GM18873 (cell line): Measurements from ENCODE around the gene S100B.
"Not testable (repeated sequence)": the region's sequence is repeated elsewhere in the genome, so short reads cannot be mapped to it uniquely, and the experiment has no call there.

Source experiments
- ATAC-seq: cut with Tn5 transposase; IDR thresholded peaks from one replicate; pipeline ENCODE4 v1.9.1; 2021; ENCODE audit warnings: mild to moderate bottlenecking, moderate library complexity, moderate number of reproducible peaks; ENCODE audit not compliant: unreplicated experiment, low FRiP score

S100B gene

DNA sequence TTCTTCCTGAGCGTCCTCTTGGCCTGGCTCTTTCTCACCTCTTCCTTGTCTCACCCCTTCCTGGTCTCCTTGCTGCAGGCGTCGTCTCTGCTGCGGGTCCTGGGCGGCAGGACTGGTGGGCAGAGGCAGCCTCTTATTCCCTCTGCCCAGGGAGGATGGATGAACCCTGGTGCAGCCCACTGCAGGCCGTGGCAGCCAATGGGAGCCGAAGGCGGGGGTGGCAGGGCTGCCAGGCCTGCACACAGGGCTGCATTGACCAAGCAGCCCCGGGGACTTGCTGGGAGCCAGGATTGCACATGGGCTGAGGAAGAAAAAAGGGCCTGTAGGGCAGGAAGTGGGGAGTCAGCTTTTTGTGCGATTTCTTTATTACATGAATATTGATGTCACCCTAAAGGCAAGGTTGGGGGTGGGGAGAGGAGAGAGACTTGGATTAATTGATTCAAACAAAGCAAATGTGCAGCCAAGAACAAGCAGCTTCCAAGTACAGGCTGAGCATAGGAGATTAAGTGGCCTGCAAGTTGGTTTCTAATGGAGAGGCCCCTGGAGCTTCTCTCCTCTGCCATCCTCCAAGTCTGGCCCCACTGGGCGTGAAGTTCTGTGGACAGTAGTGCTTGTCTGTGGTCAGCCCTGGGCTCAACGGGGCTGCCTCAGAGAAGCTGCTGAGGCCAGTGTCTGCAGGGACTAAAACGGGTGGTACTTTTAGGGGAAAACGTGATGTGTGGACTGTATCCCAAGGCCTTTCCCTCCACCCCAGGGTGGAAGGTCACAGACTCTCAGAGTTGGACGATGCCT lies at the start of gene S100B:
TSS of gene S100B (minus strand) at position 108 of the 792 bp plus-strand sequence. CDS start 2,667 bp downstream, outside the sequence.
- ATAC-seq, result no peak

GRCh38 chr21:46651121-46651520 lies 46.2 kb upstream of the S100B start:
- ATAC-seq, result no peak

GRCh38 chr21:46650476-46651098 lies 45.7 kb upstream of the S100B start:
- ATAC-seq, result no peak

- ATAC-seq, result no peak
Observed at GRCh38 chr21:46649356-46649755, 44.5 kb upstream of the S100B start.

DNA sequence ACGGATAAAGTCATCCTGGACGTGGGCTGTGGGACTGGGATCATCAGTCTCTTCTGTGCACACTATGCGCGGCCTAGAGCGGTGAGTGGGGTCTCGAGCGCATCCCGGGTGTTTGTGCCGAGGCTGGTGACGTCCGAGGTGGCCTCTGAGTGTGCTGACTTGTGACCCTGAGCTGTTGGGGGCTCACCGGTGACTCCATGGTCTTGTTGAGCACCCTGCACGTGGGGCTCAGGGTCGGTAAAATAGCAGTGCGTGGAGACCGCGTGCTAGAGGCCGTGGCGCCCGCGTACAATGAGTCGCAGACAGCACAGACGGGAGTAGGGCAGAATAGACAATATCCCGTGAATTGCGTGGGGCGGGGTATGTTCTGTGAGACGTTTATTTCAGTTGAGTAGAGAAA lies 43.7 kb upstream of the S100B start:
- ATAC-seq, result no peak

- no peak for ATAC-seq
Observed at GRCh38 chr21:46646541-46647154, 41.8 kb upstream of the S100B start.

DNA sequence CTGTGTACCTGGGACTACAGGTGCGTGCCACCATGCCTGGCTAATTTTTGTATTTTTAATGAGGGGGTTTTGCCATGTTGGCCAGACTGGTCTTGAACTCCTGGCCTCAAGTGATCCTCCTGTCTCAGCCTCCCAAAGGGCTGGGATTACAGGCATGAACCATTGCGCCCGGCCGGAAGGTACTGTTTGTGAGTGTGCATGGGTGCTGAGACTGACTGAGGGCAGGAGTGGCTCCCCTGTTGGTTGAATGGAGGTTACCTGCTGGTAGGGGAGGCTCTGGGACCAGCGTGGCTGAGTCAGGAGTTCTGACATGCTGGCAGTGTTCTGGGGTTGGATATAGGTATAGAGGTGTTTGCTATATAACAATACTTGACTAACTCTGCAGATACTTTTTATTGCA lies 41.0 kb upstream of the S100B start:
- ATAC-seq, result no peak

GRCh38 chr21:46643379-46644177 lies 38.7 kb upstream of the S100B start:
- no peak for ATAC-seq

DNA sequence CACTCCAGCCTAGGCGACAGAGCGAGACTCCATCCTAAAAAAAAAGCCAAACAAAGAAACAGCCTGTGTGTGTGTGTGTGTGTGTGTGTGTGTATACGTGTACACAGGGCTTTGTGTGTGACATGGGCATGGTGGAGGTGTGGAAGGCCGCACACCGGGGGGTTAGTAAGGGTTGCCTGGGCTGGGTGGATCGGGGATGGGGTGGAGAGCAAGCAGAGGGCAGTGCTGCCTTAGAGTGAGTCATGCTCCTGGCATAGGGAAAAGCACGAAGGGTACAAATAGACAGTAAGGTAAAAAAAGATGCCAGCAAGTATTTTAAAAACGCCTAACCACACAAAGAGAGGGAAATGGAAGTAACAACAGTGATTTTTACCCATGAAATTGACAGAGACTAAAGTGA lies 36.8 kb upstream of the S100B start:
- ATAC-seq, result no peak

- ATAC-seq, result no peak
Observed at GRCh38 chr21:46639489-46640386, 34.9 kb upstream of the S100B start.

DNA sequence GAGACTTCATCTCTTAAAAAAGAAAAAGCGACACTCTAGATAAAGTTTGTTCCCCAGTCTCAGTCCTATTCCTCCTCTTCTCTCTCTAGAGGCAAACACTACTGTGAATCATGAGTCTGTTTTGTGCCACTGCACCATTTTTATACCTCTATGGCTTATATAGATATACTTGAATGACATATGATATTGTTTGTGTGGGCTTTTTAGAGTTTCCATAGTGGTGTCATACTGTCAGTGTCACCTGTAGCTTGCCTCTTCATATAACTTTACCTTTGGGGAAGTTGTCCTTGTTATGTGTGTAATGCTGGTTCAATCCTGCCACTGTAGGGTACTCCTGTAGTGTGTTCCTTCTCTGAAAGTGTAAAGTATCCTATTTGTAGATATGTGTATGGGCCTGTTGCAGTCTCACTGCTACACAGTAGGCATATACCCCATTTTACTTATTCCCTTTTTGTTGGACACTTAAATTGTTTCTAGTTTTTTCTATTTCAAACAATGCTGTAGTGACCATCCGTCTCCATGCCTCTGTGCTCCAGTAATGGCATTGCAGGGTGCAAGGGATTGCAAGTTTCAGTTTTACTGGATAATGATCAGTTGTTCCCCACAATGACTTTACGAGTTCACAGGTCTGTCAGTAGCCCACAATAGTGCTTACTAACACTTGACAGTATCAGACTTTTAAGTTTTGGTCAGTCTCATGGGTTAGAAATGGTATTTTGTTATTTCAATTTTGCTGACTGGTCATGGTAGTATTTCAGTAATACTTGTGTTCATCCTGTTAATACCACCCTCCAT lies 33.3 kb upstream of the S100B start:
- ATAC-seq, result no peak

GRCh38 chr21:46636550-46637285 lies 31.8 kb upstream of the S100B start:
- ATAC-seq, result no peak

- no peak for ATAC-seq
Observed at GRCh38 chr21:46636181-46636512, 31.3 kb upstream of the S100B start.

- ATAC-seq, result peak; percentile 74
Observed at GRCh38 chr21:46635324-46636180, 30.7 kb upstream of the S100B start, which contains the start of gene PRMT2. PRMT2 (plus strand) TSS chr21:46635674; CDS start chr21:46636952, 1,278 bp downstream.

GRCh38 chr21:46634966-46635323 lies 30.1 kb upstream of the S100B start:
- ATAC-seq, result peak; percentile 8

DNA sequence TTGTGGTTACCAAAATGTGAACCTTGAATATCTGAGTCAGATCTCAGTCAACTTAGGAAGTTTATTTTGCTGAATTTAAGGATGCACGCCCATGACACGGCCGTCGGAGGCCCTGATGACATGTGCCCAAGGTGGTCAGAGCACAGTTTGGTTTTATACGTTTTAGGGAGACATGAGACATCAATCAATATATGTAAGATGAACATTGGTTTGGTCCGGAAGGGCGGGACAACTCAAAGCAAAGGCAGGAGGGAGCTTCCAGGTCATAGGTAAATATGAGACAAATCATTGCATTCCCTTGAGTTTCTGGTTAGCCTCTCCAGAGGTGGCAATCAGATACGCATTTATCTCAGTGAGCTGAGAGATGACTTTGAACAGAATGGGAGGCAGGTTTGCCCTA lies 29.5 kb upstream of the S100B start:
- ATAC-seq, result no peak

DNA sequence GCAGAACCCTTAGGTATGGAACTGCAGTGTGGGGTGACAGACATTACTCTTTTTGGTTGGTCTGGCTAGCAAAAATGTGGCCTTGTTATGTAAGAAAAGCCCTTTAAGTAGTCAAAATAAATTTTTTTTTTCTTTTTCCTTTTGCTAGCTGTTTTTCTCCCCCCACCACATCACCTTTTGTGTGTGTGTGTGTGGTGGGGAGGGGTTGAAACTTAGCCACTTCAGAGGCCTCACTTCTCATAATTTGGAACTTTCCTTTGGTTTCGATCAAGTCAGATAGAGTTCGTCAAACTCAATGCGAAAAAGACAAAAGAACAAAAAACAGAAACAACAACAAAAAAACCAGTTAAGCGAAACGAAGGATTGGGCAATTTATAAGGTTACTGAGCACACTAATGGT lies 28.7 kb upstream of the S100B start:
- no peak for ATAC-seq

DNA sequence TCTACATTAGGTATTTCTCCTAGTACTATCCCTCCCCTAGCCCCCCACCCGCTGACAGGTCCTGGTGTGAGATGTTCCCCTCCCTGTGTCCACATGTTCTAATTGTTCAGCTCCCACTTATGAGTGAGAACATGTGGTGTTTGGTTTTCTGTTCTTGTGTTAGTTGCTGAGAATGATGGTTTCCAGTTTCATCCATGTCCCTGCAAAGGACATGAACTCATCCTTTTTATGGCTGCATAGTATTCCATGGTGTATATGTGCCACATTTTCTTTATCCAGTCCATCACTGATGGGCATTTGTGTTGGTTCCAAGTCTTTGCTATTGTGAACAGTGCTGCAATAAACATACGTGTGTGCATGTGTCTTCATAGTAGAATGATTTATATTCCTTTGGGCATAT lies 26.0 kb upstream of the S100B start:
- ATAC-seq, result not testable (repeated sequence)
